ENCODE results near the gene KRT33B.

Gene KRT33B

DNA sequence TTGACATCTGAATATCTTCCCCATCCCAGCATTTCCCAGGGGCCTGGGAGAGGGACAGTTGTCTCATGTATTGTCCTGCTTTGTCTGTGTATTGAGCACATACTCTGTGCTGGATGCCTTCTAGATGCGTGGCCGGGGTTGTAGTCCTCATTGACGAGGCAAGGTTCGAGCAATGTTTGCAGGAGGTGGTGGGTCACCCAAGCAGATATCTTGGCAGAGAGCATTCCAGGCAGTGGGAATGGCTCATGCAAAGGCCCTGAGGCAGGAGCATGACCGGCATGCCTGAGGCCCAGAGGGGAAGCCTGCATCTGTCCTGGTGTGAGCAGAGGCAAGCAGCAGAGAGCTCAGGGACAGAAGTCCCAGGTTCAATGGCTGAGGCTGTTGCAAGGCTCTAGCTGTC is 36.5 kb downstream of the KRT33B start:
- Histone ChIP-seq H3K4me1 (ENCODE audit: insufficient read depth, low read length) (no peaks in the 10 kb centered on the region), H3K4me3 (ENCODE audit: low read depth in 1 of 2, low read length in 2 of 2) (no peak overlapping the region), H4K20me1 (ENCODE audit: insufficient read depth, low read length) (no peaks in the 10 kb centered on the region), H3K27me3 (ENCODE audit: insufficient read depth, low read length, poor library complexity) (peaks cover 6% of the 10 kb centered on the region), H3K4me2 (ENCODE audit: insufficient read depth, low read length) (no peak overlapping the region), H3K36me3 (ENCODE audit: insufficient read depth, low read length) (no peaks in the 10 kb centered on the region), H3K9me3 (ENCODE audit: insufficient read depth, low read length, severe bottlenecking) (no peaks in the 10 kb centered on the region), H3K9ac (ENCODE audit: low read depth, low read length) (no peak overlapping the region), H3K27ac (ENCODE audit: low read length) (no peak overlapping the region), H3K79me2 (ENCODE audit: insufficient read depth, low read length) (no peaks in the 10 kb centered on the region), H2AFZ (ENCODE audit: low read depth, low read length) (no peak overlapping the region)
- ATAC-seq (ENCODE audit: insufficient read depth, low read depth) (no peak), DNase-seq (no peak)
- TF ChIP-seq, protein P1, sequence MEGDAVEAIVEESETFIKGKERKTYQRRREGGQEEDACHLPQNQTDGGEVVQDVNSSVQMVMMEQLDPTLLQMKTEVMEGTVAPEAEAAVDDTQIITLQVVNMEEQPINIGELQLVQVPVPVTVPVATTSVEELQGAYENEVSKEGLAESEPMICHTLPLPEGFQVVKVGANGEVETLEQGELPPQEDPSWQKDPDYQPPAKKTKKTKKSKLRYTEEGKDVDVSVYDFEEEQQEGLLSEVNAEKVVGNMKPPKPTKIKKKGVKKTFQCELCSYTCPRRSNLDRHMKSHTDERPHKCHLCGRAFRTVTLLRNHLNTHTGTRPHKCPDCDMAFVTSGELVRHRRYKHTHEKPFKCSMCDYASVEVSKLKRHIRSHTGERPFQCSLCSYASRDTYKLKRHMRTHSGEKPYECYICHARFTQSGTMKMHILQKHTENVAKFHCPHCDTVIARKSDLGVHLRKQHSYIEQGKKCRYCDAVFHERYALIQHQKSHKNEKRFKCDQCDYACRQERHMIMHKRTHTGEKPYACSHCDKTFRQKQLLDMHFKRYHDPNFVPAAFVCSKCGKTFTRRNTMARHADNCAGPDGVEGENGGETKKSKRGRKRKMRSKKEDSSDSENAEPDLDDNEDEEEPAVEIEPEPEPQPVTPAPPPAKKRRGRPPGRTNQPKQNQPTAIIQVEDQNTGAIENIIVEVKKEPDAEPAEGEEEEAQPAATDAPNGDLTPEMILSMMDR (IDR thresholded peaks at IDR 0.05; ENCODE audit: borderline replicate concordance, extremely low read depth, low read length, poor library complexity, severe bottlenecking): no peak
- no peak for TF ChIP-seq EZH2 (IDR thresholded peaks at IDR 0.05; ENCODE audit: borderline replicate concordance, low read depth, low read length, severe bottlenecking)

DNA sequence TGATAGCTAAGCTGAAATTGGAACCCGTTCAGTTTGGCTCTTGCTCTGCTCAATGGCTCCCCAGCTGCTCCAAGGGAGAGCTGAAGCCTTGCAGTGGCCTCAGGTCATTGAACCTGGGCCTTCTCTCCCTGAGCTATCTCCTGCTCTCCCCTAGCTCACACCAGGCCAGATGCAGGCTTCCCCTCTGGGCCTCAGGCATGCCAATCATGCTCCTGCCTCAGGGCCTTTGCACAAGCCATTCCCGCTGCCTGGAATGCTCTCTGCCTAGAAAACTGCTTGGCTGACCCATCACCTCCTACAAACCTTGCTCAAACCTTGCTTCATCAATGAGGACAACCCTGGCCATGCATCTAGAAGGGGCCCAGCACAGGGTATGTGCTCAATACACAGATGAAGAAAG is 37.4 kb downstream of the KRT33B start:
- ATAC-seq (ENCODE audit: insufficient read depth, low read depth) (no peak), DNase-seq (no peak)
- Histone ChIP-seq H3K79me2 (ENCODE audit: insufficient read depth, low read length) (no peaks in the 10 kb centered on the region), H4K20me1 (ENCODE audit: insufficient read depth, low read length) (no peaks in the 10 kb centered on the region), H2AFZ (ENCODE audit: low read depth, low read length) (no peak overlapping the region), H3K27ac (ENCODE audit: low read length) (no peak overlapping the region), H3K36me3 (ENCODE audit: insufficient read depth, low read length) (no peaks in the 10 kb centered on the region), H3K9me3 (ENCODE audit: insufficient read depth, low read length, severe bottlenecking) (no peaks in the 10 kb centered on the region), H3K4me3 (ENCODE audit: low read depth in 1 of 2, low read length in 2 of 2) (no peak overlapping the region), H3K4me1 (ENCODE audit: insufficient read depth, low read length) (no peaks in the 10 kb centered on the region), H3K9ac (ENCODE audit: low read depth, low read length) (no peak overlapping the region), H3K4me2 (ENCODE audit: insufficient read depth, low read length) (no peak overlapping the region), H3K27me3 (ENCODE audit: insufficient read depth, low read length, poor library complexity) (peaks cover 6% of the 10 kb centered on the region)
- TF ChIP-seq, protein P1 (IDR thresholded peaks at IDR 0.05; ENCODE audit: borderline replicate concordance, extremely low read depth, low read length, poor library complexity, severe bottlenecking): no peak
- no peak for TF ChIP-seq EZH2 (IDR thresholded peaks at IDR 0.05; ENCODE audit: borderline replicate concordance, low read depth, low read length, severe bottlenecking)

GRCh38 chr17:41331606-41332005 is 38.0 kb downstream of the KRT33B start:
- no peak overlapping the region for H3K27ac ChIP-seq (ENCODE audit: low read length)
- no peaks in the 10 kb centered on the region for H3K9me3 ChIP-seq (ENCODE audit: insufficient read depth, low read length, severe bottlenecking)
- H3K4me1 ChIP-seq (ENCODE audit: insufficient read depth, low read length): no peaks in the 10 kb centered on the region
- TF ChIP-seq, protein P1 (IDR thresholded peaks at IDR 0.05; ENCODE audit: borderline replicate concordance, extremely low read depth, low read length, poor library complexity, severe bottlenecking): no peak
- no peak for TF ChIP-seq EZH2 (IDR thresholded peaks at IDR 0.05; ENCODE audit: borderline replicate concordance, low read depth, low read length, severe bottlenecking)
- no peak for ATAC-seq (ENCODE audit: insufficient read depth, low read depth)
- no peak overlapping the region for H2AFZ ChIP-seq (ENCODE audit: low read depth, low read length)
- H3K4me3 ChIP-seq (ENCODE audit: low read depth in 1 of 2, low read length in 2 of 2): no peak overlapping the region
- H3K9ac ChIP-seq (ENCODE audit: low read depth, low read length): no peak overlapping the region
- H3K79me2 ChIP-seq (ENCODE audit: insufficient read depth, low read length): no peaks in the 10 kb centered on the region
- H3K36me3 ChIP-seq (ENCODE audit: insufficient read depth, low read length): no peaks in the 10 kb centered on the region
- H3K4me2 ChIP-seq (ENCODE audit: insufficient read depth, low read length): no peak overlapping the region
- H3K27me3 ChIP-seq (ENCODE audit: insufficient read depth, low read length, poor library complexity): peaks cover 6% of the 10 kb centered on the region
- no peak for DNase-seq
- H4K20me1 ChIP-seq (ENCODE audit: insufficient read depth, low read length): no peaks in the 10 kb centered on the region
